ENCODE data around the gene HES5.

HES5 gene

DNA sequence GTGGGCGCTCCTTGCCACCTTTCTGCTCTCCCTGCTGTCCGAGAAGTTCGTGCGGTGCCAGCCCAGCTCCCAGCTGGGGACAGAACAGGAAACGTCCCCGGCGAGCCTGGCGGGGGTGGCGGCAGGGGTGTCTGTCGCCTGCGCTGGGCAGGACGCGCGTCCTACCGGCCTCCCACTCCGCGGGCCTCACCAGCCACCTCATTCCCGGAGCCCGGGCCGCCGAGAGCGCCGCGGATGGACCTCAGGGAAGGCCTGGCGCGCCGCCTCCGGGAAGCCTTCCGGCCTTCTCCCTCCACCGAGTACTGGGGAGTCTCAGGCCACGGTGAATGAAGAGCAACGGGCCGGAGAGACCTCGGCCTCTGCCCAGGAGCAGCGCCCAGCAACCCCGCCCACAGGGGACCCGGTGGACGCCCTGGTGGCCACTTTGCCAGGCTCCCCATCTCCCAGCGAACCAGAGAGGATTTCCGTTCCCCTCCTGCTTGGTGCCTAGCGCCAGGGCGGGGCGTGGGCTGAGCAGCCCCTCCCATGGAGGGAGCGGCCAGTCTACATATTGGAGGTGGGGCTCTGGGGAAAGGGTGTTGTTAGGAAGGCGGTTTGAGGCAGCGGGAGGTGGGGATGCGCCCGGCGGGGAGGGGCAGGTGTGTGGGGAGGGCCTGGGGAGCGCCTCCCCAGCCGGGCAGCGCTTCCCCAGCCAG lies 16.6 kb upstream of the HES5 start:
- DNase-seq: peak; percentile 81

DNA sequence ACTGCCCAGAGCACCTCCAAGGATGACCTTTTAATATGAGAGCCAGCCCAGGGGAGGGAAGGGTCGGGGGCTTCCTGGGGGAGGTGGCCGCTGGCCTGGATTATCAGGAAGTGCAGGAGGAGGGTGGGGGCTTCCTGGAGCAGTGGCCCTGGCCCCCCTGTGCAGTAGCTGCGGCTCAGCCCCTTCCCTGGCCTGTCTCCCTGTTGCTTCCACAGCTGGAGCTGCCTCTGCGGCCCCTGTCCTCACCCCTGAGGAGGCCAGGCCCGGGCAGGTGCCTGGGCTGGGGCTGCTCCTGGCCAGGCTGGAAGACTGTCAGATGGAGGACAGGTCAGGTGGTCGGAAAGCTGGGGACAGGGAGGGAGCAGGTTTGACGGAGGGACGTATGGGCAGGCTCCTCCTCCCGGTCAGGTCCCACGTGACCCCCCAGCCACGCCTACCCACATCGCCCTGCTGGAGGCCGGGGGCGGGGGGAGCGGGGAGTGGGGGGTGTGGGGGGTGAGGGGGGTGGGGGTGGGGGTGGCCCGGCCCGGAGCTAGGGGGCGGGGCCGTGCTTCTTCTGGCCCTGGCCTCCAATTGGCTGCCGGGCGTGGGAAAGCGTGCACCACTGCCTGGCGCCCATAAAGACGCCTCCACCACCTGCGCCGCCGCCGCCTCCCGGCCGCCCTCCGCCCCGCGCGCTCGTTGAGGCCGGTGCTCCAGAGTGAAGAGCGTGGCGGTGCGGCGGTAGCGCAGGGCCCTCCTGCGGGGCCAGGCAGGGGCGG lies 15.9 kb upstream of the HES5 start:
- peak; percentile 85 for DNase-seq

DNA sequence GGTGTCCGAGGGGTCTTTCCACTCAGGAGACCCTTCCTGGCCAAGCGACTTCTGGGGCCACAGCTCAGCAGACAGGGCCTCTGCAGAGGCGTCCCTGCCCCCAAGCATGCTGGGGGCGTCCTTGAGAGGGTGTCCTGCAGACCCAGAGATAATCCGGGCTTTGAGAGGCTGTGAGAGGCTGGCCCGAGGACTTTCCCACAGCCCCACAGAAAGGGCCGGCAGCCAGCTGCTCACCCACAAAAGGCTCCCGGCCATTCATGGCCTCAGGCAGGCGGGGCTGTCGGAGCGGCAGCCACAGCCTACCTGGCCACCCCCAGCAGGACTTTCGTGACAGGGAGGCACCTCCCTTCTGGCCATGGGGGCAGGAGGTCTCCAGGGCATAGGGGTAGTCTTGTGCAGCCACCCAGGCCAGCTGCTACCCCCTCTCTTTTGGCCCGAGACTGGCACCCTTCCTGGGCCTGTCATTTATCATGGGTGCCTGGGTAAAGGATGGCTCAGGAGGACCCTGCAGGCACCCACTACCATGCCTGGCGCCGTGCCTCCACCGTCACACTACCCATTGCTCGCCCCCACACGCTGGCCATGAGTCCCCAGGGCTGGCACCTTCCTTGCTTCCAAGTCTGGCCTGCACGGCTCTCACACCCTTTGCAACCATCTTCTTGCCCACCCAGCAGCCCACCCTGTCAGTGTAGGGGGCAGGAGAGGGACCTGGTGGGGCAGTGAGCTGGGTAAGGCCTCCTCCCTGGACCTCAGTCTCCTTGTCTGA lies 15.0 kb upstream of the HES5 start:
- no peak for DNase-seq

DNA sequence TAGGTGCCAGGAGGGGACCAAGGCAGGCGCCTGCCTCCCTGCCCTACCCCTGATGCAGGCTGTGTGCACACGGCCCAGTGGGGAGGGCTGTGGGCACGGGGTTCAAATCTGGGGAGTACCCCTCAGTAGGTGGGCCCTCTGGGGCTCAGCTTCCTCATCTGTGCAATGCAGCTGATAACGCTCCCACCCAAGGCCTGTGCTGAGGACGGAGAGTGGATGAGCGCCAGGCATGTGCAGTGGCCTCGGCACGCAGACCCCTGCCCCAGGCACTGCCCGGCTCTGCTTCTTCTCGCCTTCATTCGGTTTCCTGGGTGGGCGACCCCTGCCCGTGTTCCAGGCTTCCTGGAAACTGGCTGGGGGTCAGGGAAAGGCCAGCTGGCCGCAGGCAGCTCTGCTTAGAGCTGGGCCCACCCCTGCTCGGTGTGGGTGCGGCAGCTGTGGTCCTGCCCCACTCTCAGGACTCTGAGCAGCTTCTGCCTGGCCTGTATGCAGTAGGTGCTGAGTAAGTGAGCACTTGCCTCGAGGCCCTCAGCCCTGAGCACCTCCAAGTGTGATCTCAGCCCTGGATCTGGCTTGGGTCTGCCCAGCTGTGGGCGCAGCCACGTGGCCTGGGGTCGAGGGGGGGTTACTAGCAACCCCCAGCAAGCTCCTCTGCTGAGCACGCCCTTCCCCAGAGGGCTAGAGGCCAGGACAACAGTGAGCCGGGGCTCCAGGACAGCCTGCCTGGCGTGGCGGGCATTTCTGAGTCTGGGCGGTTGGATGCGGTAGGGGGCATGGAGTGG lies 14.2 kb upstream of the HES5 start:
- DNase-seq: peak; percentile 67

DNA sequence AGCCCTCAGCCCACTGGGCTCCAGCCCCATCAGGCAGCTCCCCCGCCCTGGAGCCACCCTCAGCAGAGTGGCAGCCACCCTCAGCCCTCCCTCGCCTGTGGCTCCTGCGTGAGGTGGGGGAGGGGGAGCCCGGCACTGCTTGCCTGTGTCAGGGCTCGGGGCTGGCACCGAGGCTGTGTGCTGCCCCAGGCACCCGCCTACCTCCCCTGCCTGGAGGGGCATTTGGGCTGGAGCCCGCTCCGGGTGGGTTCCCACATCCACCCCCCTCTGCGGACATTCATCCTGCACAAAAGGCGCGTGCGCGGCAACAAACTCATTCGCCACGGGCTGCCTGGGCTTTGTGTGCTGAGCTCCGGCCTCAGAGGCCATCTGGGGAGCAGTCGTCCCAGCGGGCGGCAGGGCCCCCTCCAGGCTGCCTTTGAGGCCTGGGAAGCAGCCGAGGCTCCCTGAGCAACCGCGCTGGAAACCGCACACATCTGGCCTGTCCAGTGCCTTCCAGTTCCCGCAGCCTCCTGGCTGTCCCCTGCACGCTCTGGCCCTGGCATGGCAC lies 13.6 kb upstream of the HES5 start:
- no peak for DNase-seq

DNA sequence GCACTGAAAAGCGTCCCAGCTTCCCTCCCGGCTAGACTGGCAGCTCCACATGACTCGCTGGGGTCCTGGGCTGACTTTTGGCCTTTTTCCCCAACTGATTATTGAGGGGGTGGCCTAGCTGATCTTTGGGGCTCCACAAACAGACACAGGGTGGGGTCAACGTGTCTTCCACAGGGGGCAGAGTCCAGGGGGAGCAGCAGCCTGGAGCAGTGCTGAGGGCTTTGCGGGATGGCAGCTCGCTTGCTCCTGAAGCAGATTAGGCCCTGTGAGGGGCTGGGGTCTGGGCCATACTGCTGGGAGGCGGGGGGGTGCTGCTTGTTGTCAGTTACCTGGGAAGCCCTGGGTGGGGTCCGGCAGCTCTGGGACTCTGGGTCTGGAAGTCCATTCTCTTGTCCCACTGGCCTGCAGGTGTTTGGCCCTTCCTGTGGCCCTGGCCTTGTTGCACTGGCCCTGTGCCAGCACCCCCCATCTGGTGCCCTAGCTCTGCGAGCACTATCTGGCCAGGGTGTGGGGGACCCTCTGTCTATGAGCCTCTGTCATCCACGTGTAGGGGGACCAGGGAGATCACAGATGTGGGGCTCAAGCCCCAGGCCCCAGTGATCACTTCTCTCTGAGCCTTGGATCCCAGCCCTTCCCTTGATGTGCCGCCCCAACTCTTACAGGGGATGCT lies 12.3 kb upstream of the HES5 start:
- DNase-seq: no peak

DNA sequence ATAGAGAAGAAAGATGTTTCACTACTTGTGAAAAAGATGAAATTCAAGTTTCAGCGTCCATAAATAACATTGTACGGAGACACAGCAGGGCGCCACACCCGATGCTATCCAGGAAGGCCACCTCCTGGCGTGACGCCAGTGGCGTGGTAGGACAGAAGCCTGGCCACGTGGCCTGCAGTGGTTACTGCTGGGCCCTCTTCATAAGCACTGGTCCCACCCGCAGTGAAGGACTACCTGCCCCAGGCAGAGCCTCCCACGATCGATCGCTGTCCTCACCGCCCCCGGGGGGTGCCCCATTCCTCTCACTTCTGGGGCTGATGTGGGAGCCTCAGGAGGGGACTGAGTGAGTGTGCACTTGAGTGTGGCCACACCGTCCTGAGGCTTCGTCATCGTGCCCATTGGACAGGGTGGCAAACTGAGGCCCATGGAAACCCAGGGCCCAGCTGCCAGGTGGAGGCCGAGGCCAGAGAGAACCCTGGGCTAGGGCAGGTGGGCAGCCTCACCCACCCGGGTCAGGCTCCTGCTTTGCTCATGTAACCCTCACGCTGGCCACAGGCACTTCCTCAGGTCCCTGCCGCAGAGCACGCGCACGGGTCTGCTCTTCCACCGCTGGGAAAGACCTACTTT lies 11.7 kb upstream of the HES5 start:
- no peak for DNase-seq

DNA sequence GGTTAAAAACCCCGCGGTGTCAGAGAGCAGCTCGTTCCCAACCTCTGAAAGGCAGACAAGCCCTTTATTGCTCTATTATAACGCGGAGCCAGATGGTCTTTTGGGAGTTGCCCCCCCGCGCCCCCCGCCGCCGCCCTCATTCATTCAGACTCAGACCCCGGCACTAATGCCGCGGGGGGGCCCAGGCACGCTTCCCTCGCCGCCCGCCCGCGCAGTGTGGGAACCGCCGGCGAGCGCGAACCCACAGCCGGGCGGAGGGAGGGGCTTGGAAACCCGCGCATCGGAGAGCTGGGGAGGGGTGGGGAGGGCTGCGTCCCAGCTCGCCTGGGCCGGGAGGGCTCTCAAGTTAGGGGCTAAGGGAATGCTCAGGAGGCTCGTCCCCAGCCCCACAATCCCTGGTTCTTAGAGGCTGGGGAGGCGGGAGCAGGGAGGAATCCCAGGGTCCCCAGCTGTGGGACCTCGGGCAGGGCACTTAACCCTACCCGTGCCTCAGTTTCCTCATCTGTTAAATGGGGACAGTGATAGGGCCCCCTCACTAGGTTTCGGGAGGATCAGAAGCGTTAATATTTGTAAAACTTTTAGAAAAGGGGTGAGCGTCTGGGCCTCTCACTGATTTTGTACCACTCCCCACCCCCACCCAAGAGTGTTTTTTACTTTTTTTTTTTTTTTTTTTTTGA lies 10.9 kb upstream of the HES5 start:
- no peak for DNase-seq

DNA sequence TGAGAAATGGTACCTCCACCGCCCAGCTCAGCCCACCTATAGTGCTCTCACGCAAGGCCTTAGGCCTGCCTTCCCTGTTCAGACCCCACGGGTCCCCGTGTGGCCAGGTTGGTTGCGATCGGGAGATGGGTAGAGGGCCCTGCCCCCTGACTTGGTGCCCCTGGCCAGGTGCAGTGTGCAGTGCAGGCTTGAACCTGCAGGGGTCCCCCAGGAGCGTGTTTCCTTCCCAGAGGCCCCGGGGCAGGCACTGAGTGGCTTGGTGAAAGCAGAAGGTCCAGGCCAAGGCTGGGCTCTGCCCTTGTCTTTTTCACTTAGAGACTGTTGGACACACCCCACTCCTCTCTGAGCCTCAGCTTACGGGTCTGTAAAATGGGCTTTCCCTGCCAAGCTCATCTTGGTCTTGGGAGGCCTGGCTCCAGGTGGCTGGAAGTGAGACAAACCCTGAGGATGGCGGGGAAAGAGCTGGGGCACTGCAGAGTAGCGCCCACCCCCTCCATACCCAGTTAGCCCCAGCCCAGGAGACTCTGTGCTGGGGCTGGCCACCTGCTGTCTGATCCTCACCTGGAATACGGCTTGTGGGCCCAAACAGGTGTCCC lies 9.3 kb upstream of the HES5 start:
- DNase-seq: no peak

DNA sequence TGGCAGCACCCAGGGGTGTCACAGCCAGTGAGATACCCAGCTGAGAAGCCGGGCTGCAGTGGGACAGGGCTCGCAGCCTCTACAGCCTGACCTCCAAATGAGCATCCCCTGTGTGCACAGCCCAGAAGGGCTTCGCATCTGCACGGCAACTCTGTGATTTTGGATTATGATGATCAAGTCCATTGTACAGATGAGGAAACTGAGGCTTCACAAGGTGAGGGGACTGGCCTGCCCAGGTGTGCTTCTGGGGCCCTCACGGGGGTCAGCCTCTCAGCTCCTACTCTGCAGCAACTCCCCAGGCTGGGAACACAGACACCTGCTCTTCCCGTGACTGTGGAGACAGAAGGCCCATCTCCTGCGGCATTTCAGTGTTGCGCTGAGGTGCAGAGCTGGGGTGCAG lies 8.8 kb upstream of the HES5 start:
- DNase-seq: no peak

DNA sequence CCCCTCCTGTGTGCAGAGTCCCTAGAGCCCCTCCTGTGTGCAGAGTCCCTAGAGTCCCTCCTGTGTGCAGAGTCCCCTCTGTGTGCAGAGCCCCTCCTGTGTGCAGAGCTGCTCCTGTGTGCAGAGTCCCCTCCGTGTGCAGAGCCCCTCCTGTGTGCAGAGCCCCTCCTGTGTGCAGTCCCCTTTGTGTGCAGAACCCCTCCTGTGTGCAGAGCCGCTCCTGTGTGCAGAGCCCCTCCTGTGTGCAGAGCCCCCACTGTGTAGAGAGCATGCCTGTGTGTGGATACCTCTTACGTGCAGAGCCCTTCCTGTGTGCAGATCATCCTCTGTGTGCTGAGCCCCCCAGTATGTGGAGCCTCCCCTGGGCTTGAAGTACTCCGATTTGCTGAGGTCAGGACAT lies 8.3 kb upstream of the HES5 start:
- no peak for DNase-seq

DNA sequence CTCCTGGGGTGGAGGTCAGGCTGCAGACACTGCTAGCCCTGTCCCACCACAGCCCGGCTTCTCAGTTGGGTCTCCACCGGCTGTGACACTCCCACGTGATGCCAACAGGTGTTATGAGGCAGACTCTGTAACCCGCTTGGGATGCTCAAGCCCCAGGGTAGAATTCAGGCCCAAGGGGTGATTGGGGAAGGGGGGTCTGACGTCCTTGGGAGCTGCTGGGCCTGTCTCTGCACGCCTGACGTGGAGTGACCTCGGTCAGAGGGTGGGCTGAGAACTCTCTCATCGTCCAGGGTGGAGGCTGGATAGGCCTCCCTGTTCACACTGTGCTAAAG lies 7.7 kb upstream of the HES5 start:
- DNase-seq: no peak

DNA sequence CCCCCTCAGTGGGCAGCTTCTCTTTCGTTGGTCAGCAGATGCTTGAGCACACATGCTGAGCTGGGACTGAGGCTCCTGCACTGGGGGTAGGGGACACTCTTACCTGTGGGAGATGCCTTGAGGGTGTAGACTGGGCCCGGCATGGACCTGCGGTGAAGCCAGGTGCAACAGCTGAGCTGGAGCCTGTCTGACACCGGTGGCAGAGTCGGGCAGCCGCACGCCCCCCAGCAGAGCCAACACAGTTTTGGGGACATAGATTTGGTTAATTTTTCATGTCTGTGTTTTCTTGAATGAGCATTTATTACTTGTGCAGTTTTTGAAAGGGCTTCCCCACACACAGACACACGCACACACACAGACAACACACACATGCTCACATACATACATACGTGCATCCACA lies 5.9 kb upstream of the HES5 start:
- no peak for DNase-seq

DNA sequence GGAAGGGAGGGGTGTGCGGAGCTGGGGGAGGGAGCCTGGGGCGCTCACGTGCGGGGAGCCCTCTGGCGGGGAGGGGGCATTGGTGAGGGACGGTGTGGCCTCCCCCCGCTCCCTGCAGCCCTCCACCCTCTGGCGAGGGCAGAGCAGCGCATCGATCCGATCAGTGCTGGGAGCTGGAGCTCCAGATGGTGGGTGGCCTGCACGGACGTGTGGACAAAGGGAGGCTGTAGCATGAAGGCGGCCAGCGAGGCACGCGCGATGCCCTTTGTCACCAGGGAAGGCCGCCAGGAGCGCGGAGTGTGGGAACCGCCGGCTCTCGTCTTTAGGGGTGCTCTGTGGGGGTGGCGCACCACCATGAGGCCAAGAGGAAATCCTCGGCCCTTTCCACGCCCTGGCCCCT lies 5.4 kb upstream of the HES5 start:
- no peak for DNase-seq

DNA sequence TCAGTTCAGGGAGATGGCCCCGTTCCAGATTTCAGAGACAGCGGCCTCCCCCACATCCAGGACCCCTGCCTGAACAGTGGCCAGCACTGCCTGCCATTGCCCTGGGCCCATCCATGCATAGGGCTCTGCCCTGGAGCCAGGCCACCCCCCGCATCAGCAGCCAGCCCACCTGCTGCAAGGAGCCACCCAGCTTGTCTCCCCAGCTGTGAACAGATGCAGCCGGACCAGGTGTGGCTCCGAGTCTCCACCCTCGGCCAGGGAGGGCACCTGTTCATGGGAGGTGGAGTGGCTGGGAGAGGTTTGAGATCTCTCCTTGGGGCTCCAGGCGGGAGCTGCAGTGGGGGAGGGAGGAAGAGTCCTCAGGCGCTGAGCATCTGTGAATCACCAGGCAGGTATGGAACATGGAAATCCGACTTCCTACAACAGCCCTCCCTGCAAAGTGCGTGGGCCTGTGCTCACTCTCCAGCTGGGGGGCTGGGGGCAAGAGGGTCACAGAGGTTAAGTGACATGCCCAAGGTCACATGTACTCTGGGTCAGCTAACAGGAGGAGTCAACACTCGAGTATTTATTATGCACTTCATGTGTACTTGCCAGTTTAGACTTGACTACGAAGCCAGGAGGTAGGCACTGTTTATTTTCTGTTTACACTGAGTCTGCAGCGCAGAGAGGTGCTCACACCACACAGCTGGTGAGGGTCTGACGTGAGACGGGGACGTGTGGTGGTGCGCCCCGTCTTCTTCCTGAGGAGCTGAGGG lies 4.8 kb upstream of the HES5 start:
- DNase-seq: no peak

DNA sequence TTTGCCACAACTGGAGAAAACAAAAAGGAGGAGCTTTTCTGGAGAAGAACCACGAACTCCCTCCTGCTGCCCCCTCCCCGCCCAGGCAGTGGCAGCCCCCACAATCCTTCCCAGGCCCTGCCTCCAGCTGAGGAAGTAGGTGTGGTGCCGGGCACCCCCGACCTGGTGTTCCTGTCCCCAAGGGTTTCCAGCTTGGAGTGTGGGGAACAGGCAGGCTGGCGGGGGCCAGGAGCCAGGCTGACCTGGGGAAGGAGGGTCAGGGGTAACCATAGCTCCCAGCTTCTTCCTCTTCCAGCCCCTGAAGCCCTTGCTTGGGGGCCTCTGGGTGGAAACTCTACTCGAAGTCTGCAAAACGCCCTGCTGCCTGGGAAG lies 4.2 kb upstream of the HES5 start:
- DNase-seq: no peak

DNA sequence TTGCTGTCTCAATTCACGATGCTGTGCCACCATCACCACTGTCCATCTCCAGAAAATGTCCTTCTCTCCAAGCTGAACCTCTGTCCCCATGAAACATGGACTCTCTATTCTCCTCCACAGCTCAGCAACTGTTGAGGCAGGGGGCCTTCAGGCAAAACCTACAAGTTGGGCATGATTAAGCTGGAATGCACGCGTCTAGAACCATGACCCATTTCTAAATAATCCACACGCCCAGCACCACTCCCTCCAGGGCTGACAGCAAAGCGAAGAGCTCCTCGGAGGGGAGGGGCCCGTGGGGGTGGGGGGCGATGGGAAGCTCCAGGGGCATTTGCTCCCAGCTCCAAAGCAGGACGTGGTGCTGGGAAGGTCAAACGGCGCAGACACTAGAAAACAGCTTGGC lies 3.3 kb upstream of the HES5 start:
- no peak for DNase-seq

DNA sequence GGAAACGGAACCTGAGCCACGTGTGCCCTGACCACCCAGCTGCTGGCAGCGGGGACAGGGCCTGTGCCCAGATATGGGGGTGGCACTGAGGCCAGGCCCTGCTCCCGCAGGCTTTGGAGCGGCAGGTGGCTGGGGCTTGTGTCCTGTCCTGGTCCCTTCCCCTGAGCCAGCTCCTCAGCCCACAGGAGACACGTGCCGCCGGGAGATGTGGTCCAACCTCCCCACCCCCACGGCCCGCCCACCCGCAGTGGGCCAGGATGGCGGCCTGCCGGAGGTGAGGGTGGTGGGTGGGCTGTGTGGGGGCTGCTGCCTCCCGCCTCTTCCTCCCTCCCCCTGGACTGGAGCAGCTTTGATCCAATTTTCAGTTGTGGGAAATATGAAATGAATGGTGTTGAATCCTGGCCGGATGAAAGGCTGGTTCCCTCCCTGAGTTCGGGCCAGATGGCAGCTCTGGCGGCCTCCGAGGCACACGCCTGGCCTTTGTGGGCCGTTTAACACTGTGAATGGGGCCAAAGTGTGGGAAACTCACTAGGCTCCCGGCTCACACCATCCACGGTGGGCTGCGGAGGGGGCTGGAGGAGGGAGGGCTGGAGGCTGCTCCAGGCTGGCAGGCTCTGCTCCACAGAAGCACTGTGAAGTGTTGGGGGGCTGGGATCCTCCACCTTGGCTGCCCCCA lies 2.6 kb upstream of the HES5 start:
- DNase-seq: no peak

DNA sequence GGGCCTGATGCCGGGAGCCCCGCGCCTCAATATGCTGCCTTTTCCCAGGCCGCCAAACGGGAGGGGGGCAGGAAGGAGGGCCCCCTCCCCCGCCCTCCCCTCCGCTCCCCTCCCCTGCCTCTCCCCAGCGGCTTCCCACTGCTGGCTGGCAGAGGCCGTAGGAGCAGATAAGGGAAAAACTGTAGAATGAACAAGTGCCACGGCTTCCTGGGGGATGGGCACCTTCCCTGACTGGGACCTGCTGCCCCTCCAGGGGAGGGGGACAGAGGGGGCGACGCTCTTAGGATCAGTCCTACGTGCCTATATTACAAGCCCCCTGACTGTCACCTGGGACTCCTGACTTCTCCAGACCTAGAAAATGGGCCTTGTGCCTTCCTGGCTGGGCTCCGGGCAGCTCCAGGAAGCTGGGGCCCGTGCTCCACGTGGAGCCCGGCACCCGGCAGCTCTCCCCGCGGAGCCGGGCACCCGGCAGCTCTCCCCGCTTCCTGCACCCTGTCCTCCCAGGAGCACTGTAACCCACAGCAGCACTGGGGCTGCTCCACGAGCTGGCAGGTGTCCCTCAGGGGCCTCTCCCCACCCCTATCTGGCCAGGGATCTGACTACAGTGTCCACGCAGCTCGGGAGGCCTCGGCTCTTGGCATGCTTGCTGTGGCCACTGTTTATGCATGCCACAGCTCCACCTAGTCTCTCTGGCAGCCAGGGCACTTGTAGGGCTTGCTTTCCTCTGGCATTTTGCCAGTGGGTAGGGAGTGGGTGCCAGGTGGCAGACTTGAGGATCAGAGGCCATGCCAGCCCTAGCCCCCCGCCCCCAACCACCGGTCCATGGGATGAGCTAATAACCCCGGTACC lies 674 bp upstream of the HES5 start:
- no peak for DNase-seq

All from femur (tissue), 1 donor.